T1000 (cell line): Measurements from ENCODE around the gene ANKRD36C.
"Not testable (repeated sequence)": the region's sequence is repeated elsewhere in the genome, so short reads cannot be mapped to it uniquely, and the experiment has no call there.

Source experiments
- DNase-seq: peaks from one replicate; lab custom pipeline; 2025; ENCODE audit warnings: mixed read lengths; lab: John Stamatoyannopoulos, UW

The ANKRD36C gene

GRCh38 chr2:95796249-95797099 is 195.2 kb downstream of the ANKRD36C start:
- not testable (repeated sequence) for DNase-seq

GRCh38 chr2:95793970-95794369 is 197.7 kb downstream of the ANKRD36C start:
- DNase-seq = not testable (repeated sequence)

- not testable (repeated sequence) for DNase-seq
Measured at GRCh38 chr2:95790180-95790579, 201.4 kb downstream of the ANKRD36C start.

GRCh38 chr2:95789385-95789784 is 202.2 kb downstream of the ANKRD36C start:
- DNase-seq = not testable (repeated sequence)

GRCh38 chr2:95788642-95789041 is 203.0 kb downstream of the ANKRD36C start:
- DNase-seq = not testable (repeated sequence)
